Pancreas (tissue), 10 donors: ENCODE results near the gene ZNF385B. TPM values are rescaled to one million over a fixed set of nuclear protein-coding genes. Genes with fewer than 3 reads are reported as not detected.

Source experiments
- ATAC-seq, 4 donors: fragments of 200-7000 bp; cut with Tn5 transposase; one replicate each; pipeline versions ENCODE4 v1.8.0 to v1.9.1; 2020; ENCODE audit warnings: mild to moderate bottlenecking in 4 of 4, moderate library complexity in 4 of 4
- DNase-seq, 6 donors: peaks; one replicate each; pipeline ENCODE4 v3.0.0-alpha.2; 2020
- FAIRE-seq: peaks from 2 replicates; lab custom pipeline; 2012; peaks lifted over from hg19 to GRCh38; lab: Jason Lieb, UNC
- H3K27ac ChIP-seq, 4 donors: fragments of 200-600 bp; sonication (generic); 1 replicate in 3 of 4; 2 replicates in 1 of 4; pipeline versions ENCODE4 v1.5.0 to v1.8.0; 2020
- H3K27me3 ChIP-seq, 4 donors: fragments of 200-600 bp; one replicate each; pipeline ENCODE4 v1.8.0; 2021
- H3K36me3 ChIP-seq, 3 donors: fragments of 200-600 bp; sonication (generic) in 1 of 3; one replicate each; pipeline versions ENCODE4 v1.5.0 to v1.8.0; 2020 to 2021
- H3K4me1 ChIP-seq, 3 donors: fragments of 200-600 bp; one replicate each; pipeline ENCODE4 v1.8.0; 2021
- H3K4me3 ChIP-seq, 4 donors: fragments of 200-600 bp; sonication (generic) in 2 of 4; one replicate each; pipeline versions ENCODE4 v1.5.0 to v1.8.0; 2020 to 2021
- H3K9me3 ChIP-seq, 4 donors: fragments of 200-600 bp; one replicate each; pipeline ENCODE4 v1.8.0; 2021
- WGBS, 2 donors: extraction: QIAGEN DNeasy Blood & Tissue Kit; methylation state at CpG; one replicate each; pipeline ENCODE4 v1.1.7; 2013; 5-methylcytosine and 5-hydroxymethylcytosine counted together
- intact Hi-C, 3 donors: fragments of 100-400 bp; cut with DNase I; formaldehyde crosslinking; loops; one replicate each; pipeline versions ENCODE4 v1.11.1 to v1.14.2; 2022
- polyA plus RNA-seq, 2 donors: library from polyadenylated mRNA; stranded (reverse); fragments of 200-250 nt; gene quantifications; one replicate each; pipeline ENCODE4 v1.2.3, GENCODE V29; 2013
- total RNA-seq, 6 donors: library from RNA; stranded (reverse); fragmentation: NEBNext Ultra II Directional in 4 of 6; extraction: Animal tissue kit (Norgen Biotek cat#: 25700) in 4 of 6; gene quantifications; one replicate each; pipeline versions ENCODE4 v1.2.1 to v1.2.4, GENCODE V29; 2021 to 2023
- TF ChIP-seq, protein P1 (sequence below), 4 donors: fragments of 200-600 bp; sonication (generic) in 3 of 4; IDR thresholded peaks; one replicate each; pipeline versions ENCODE4 v1.5.0 to v1.8.0; 2021; ENCODE audit warnings: antibody characterized with exemption in 4 of 4
- donor health status: healthy with polysubstance abuse.
- donor health status: DM: no; HTN: no; CAD: no; lungs with moderate emphysema.
- donor health status: DM: no; HTN: no; CAD: no.
- donor health status: control.
- donor health status: control.
- donor health status: Bipolar disorder and iron deficiency.
- donor health status: DM: yes; HTN: yes; CAD: no.
- donor health status: DM: no; HTN: no; CAD: no.
- donor health status: DM: no; HTN: no; CAD: no.
- donor health status: DM: yes; HTN: yes; CAD: no.

ZNF385B gene
- total and polyA plus RNA-seq, 8 donors: 0.19 to 0.61 (median 0.37) TPM; not detected in 1

- no peaks in the 10 kb centered on the region for H3K27me3 ChIP-seq
- TF ChIP-seq, protein P1, sequence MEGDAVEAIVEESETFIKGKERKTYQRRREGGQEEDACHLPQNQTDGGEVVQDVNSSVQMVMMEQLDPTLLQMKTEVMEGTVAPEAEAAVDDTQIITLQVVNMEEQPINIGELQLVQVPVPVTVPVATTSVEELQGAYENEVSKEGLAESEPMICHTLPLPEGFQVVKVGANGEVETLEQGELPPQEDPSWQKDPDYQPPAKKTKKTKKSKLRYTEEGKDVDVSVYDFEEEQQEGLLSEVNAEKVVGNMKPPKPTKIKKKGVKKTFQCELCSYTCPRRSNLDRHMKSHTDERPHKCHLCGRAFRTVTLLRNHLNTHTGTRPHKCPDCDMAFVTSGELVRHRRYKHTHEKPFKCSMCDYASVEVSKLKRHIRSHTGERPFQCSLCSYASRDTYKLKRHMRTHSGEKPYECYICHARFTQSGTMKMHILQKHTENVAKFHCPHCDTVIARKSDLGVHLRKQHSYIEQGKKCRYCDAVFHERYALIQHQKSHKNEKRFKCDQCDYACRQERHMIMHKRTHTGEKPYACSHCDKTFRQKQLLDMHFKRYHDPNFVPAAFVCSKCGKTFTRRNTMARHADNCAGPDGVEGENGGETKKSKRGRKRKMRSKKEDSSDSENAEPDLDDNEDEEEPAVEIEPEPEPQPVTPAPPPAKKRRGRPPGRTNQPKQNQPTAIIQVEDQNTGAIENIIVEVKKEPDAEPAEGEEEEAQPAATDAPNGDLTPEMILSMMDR (IDR thresholded peaks at IDR 0.05): no peak
- WGBS, 2 donors: 96 to 100% methylated on average over 1 of the region's 1 CpG
- no peaks in the 10 kb centered on the region for H3K9me3 ChIP-seq
- no peak overlapping the region for H3K4me3 ChIP-seq
- DNase-seq (no peak), FAIRE-seq (no peak), ATAC-seq (no peak)
- no peak overlapping the region for H3K27ac ChIP-seq
- H3K36me3 ChIP-seq: no peaks in the 10 kb centered on the region
- H3K4me1 ChIP-seq: no peaks in the 10 kb centered on the region
- intact Hi-C loops: no loop called here
These were observed 427.1 kb downstream of the ZNF385B start for GRCh38 chr2:179434357-179434756.

DNA sequence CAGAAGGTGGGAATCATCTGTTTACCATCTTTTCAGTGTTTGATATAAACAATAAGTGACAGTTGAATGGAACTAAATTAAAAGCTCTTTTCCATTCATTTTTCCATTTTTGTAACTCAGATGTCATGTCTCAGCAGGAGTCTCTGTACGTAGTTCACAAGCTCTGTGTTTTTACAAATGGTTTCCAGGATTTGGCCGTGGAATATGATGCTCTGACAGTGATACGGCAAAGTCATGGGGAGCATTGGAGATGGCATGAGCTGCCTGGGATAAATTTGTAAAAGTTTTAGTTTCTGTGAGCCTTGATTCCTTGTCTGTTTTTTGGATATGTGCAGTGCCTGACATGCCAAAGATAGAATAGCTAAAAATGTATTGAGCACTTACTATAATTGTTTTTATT lies 428.7 kb downstream of the ZNF385B start:
- no peak for DNase-seq
- intact Hi-C loops: no loop called here
- TF ChIP-seq, protein P1 (IDR thresholded peaks at IDR 0.05): no peak
- H3K9me3 ChIP-seq: no peaks in the 10 kb centered on the region
- 78 to 86% methylated on average over 3 of the region's 3 CpGs for WGBS, 2 donors
- H3K4me1 ChIP-seq: no peaks in the 10 kb centered on the region
- FAIRE-seq: no peak
- H3K4me3 ChIP-seq: no peak overlapping the region
- H3K27me3 ChIP-seq: no peaks in the 10 kb centered on the region
- H3K36me3 ChIP-seq: no peaks in the 10 kb centered on the region
- H3K27ac ChIP-seq: no peak overlapping the region
- no peak for ATAC-seq

- H3K36me3 ChIP-seq: no peaks in the 10 kb centered on the region
- H3K27ac ChIP-seq: no peak overlapping the region
- no peak for FAIRE-seq
- WGBS, 2 donors: 64 to 81% methylated on average over 2 of the region's 2 CpGs
- TF ChIP-seq, protein P1 (IDR thresholded peaks at IDR 0.05): no peak
- intact Hi-C loops: loop anchor here in 2 of 3 donors (5.0 to 10.0 kb wide), 2 partner anchors 315 to 318 kb away; no protein-coding TSS in a partner anchor
- ATAC-seq: no peak
- no peak overlapping the region for H3K4me3 ChIP-seq
- no peak for DNase-seq
- H3K9me3 ChIP-seq: no peaks in the 10 kb centered on the region
- H3K27me3 ChIP-seq: no peaks in the 10 kb centered on the region
- no peaks in the 10 kb centered on the region for H3K4me1 ChIP-seq
These were observed 431.8 kb downstream of the ZNF385B start for GRCh38 chr2:179429597-179429996.

DNA sequence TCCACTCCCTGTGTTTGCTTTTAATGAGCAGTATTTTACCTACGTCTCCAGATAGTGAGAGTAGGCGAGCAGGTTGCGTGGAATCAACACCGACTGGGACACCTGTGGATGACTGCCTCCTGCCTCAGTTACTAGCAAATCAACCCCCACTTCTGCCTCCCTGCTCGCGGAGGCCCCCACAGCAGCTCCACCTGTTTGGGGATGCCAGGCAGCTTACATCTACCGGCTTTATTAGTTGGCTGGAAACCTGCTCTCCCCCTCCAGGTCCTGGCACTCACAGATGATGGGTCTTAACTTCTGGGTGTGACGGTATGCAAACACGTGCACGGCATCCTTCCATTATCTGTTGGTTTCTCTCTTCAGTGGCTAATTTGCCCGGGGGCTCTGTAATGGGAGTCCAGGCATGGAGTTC lies 432.3 kb downstream of the ZNF385B start:
- ATAC-seq (no peak), DNase-seq (peak in 1 of 6 donors; percentile 27), FAIRE-seq (no peak)
- 35 to 45% methylated on average over 11 of the region's 11 CpGs for WGBS, 2 donors
- TF ChIP-seq, protein P1 (IDR thresholded peaks at IDR 0.05): no peak
- Histone ChIP-seq H3K4me1 (no peaks in the 10 kb centered on the region), H3K36me3 (no peaks in the 10 kb centered on the region), H3K27ac (no peak overlapping the region), H3K4me3 (no peak overlapping the region), H3K9me3 (no peaks in the 10 kb centered on the region), H3K27me3 (no peaks in the 10 kb centered on the region)
- intact Hi-C loops: loop anchor here in 2 of 3 donors (5.0 to 10.0 kb wide), 2 partner anchors 316 to 318 kb away; no protein-coding TSS in a partner anchor

DNA sequence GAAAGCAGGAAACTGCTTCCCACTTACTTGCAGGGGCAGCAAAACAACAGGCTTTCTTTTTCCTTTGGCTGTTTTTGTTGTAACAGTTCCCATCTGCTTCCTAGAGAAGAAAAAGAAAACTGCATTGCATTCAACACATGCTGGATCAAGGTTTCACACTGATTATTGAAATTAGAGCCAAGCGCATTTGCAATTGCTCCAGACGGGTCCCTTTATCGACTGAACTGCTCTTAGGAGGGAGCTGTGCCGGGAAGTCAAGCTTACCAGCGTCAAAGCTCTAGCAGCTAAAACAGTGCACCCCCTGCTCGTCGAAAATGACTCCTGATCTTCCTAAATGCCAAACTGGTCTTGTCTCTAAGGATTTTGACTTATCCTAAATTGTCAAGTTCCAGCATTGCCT lies 432.8 kb downstream of the ZNF385B start:
- intact Hi-C loops: loop anchor here in 2 of 3 donors (5.0 to 10.0 kb wide), 2 partner anchors 316 to 319 kb away; no protein-coding TSS in a partner anchor
- no peaks in the 10 kb centered on the region for H3K36me3 ChIP-seq
- H3K4me3 ChIP-seq: no peak overlapping the region
- H3K27ac ChIP-seq: no peak overlapping the region
- TF ChIP-seq, protein P1 (IDR thresholded peaks at IDR 0.05): no peak
- DNase-seq (no peak), ATAC-seq (no peak), FAIRE-seq (no peak)
- H3K27me3 ChIP-seq: no peaks in the 10 kb centered on the region
- 14 to 22% methylated on average over 7 of the region's 7 CpGs for WGBS, 2 donors
- H3K4me1 ChIP-seq: no peaks in the 10 kb centered on the region
- no peaks in the 10 kb centered on the region for H3K9me3 ChIP-seq
